SW 1271 (cell line): ENCODE data around the gene PDE6G.
A peak's percentile ranks its signal among the peaks of the same experiment; 100 is the strongest.

ENCODE experiments used
- DNase-seq, 2 experiments: peaks; one replicate each; lab custom pipeline; 2025; lab: John Stamatoyannopoulos, UW

PDE6G gene

DNA sequence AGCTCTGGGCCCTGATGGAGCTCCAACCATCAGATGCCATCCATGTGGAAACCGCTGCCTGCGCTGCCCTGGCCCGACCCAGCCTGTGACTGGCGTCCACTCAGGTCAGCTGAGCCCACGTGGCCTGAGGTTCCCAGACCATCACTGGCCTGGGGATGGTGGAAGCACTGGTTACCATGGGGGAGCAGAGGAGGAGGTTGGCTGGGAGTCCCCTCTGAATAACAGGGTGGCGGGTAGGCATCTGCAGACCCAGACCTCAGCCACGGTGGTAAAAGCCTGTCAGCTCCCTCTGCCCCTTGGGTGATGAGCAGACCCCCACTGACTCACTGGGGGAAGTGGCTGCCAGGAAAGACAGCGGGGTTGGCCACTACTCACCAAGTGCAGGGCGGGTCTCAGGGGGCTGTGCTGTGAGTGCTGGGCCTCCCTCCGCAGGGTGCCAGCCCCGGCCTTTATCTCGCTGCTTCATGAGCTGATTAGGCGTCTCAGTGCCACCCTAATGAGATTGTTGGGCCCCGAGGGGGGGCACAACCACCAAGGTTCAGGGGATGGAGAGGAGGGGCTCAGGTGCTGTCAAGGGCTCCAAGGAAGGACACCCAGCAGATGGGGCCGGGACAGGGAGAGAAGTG is at the start of gene PDE6G:
Gene PDE6G, minus strand, starts transcription at position 425 of the 626 bp plus-strand sequence. CDS start 3,237 bp downstream, outside the sequence.
- no peak for DNase-seq

GRCh38 chr17:81705518-81706231 is 49.3 kb upstream of the PDE6G start:
- no peak for DNase-seq

DNA sequence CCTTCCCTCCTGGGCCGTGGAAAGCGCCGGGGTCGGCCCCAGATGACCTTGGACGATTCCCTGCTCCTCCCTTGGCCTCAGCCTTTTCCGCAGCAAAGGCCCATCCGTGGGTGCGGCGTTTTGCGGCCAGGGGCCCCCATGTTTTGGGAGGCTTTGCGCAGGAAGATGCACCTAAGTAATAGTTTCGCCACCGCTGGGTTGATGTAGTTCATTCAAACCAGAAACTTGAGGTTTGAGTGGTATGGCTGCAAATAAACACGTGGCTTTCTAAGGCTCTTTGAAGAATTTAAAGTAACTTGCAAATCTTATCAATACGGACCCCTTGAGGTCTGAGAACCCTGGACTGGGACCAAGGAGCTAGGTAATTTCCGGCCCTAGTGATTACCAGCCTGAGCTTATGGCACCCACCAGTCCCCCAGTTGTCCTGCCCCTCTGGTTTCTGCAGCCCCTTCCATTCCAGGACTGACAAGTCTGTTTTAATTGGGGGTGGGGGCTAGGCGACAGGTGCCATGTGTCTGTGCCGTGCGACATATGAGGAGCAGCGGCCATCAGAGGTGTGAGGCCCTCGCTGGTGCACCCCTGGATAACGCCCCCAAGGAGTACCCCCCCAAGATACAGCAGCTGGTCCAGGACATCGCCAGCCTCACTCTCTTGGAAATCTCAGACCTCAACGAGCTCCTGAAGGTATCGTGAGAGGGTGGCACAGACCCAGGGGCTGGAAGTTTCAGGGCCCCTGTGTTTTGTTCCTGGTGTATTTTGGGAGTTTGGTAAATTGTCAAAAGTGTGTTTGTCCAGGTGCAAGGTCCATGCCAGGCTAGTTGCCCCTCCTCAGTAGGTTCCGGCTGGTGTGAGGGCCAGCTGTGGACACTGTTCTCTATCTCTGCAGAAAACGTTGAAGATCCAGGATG is 47.7 kb upstream of the PDE6G start:
- DNase-seq, result no peak

DNA sequence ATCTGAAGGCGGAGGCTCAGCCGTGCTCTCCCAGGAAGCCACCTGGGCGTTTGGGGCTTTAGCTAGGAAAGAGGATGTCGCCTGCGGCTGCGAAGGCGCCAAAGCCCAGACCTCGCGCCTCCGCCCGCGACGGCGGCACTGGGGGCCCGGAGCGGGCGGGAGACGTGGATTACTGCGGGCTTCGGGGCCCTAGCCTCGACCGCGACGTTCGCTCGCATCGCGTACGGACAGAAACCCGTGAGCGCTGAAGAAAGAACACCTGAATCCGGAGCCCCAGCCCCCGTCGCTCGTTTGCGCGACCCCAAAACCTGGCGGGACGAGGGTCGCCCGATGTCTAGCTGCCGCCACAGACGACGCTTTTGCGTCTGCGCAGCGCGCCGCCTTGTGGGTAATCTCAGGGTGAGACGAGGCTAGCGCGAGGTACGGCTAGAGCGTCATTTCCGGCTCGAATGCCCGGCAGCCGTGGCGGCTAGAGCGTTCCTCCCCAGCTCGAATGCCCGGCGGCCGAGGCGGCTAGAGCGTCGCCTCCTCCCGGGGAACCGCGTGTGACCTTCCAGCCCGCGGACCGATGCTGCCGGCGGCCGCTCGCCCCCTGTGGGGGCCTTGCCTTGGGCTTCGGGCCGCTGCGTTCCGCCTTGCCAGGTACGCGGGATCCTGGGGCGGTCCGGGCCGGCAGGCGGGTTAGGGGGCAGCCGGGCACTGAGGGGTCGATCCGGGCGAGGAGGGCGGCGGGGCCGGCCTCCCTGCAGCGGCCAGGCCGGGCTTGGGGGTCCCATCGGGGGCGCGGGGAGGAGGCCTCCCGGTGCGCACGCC is 46.8 kb upstream of the PDE6G start, which contains the start of gene MRPL12:
Gene MRPL12, plus strand, starts transcription at position 434 of the 813 bp plus-strand sequence. Its CDS starts 135 bp downstream, at position 569.
- DNase-seq, result peak; percentile 77 to 80

DNA sequence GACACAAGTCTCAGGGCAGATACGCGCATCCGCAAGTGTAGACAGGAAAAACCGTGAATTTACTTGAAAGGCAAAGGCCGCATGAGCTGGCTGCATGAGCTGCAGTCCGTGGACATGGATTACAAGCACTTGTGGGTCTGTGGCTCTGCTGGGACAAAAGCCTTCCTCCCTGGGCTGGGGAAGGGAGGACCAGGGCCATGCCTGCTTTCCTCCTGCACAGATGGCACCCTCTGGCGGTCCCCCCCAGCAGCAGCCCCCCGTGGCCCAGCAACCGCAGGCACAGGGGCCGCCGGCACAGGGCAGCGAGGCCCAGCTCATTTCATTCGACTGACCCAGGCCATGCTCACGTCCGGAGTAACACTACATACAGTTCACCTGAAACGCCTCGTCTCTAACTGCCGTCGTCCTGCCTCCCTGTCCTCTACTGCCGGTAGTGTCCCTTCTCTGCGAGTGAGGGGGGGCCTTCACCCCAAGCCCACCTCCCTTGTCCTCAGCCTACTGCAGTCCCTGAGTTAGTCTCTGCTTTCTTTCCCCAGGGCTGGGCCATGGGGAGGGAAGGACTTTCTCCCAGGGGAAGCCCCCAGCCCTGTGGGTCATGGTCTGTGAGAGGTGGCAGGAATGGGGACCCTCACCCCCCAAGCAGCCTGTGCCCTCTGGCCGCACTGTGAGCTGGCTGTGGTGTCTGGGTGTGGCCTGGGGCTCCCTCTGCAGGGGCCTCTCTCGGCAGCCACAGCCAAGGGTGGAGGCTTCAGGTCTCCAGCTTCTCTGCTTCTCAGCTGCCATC is 45.1 kb upstream of the PDE6G start:
- DNase-seq, result no peak

- DNase-seq, result no peak
Measured at GRCh38 chr17:81700353-81701287, 44.3 kb upstream of the PDE6G start.

GRCh38 chr17:81697261-81698044 is 41.1 kb upstream of the PDE6G start:
- no peak for DNase-seq

DNA sequence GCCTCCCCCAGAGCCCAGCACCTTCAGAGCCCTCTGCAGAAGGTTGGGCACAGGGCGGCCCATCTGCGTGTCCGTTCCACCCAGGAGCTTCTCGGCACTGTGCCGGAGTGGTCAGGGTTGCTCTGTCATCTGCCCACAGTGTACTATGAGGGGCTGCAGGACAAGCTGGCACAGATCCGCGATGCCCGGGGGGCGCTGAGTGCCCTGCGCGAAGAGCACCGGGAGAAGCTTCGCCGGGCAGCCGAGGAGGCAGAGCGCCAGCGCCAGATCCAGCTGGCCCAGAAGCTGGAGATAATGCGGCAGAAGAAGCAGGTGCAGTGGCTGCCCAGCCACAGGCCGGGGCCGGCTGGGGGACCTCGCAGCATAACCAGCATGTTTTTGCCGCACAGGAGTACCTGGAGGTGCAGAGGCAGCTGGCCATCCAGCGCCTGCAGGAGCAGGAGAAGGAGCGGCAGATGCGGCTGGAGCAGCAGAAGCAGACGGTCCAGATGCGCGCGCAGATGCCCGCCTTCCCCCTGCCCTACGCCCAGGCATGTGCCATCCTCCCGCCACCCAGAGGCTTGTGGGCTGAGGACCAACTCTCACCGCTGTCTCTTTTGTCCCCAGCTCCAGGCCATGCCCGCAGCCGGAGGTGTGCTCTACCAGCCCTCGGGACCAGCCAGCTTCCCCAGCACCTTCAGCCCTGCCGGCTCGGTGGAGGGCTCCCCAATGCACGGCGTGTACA is 40.0 kb upstream of the PDE6G start:
- DNase-seq, result no peak

DNA sequence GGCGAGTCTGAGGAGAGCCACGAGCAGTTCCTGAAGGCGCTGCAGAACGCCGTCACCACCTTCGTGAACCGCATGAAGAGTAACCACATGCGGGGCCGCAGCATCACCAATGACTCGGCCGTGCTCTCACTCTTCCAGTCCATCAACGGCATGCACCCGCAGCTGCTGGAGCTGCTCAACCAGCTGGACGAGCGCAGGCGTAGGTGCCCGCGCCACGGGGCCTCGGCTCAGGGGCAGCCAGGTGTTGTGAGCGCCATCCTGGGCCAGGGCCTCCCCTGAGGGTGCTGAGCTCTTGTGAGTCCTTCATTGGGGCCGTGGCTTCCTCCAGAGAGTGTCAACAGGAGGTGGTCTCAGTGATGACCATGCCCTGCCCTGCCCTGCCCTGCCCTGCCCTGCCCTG is 39.5 kb upstream of the PDE6G start:
- DNase-seq, result no peak

DNA sequence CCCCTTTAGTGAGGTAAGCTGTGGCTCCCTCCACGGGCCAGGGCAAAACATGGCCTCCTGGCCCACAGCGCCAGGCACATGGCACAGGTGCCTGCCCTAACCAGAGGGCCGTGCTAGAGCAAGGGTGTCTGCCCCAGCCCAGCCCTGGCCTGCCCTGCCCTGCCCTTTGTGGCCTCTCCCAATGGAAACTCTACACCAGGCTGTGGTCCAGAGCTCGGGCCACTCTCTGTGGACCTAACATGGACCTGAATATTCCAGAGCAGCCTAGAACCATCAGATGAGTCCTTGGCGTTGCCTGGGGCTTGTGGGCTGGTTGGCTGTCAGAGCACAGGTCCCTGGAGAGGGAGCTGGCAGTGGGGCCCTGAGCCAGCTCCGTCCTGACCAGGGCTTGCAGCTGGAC is 38.9 kb upstream of the PDE6G start:
- DNase-seq, result no peak

- no peak for DNase-seq
Measured at GRCh38 chr17:81694810-81695209, 38.5 kb upstream of the PDE6G start.

GRCh38 chr17:81693509-81694210 is 37.3 kb upstream of the PDE6G start:
- DNase-seq, result no peak

GRCh38 chr17:81691608-81692007 is 35.3 kb upstream of the PDE6G start:
- DNase-seq, result no peak

GRCh38 chr17:81691196-81691595 is 34.9 kb upstream of the PDE6G start:
- DNase-seq, result no peak

DNA sequence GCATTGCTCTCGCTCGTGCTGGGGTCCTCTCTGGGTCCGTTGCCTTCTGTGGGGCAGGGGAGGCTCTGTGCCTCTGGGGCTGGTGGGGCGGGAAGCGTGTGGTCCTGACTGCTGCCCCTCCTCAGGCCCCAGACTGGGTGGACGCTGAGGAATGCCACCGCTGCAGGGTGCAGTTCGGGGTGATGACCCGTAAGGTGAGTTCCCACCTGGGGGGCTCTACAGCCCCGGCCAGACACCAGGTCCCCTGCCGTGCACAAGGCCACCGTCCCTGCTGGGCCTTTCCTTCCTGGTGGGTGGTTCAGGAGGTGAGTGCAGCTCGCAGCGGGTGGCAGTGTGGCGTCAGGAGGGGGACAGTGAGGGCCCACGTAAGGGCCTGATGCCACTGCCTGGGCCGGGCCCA is 34.2 kb upstream of the PDE6G start:
- DNase-seq, result no peak

DNA sequence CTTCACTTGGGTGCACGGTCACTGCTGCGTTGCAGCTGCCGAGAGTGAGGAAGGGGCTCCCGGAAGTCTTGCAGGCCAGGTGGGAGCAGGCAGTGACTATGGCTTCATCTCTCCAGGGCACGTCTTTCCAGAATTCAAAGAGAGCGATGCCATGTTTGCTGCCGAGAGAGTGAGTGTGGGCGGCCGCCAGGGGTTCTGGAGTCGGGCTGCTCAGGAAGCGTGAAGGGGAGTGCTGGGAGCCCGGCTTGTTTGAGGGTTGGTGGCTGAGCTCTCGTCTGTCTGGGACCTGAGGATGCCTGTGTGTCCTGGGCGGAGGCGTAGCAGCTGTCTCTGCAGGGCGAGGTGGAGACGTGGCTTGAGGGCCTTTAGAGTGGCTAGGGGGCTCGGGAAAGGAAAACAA is 33.7 kb upstream of the PDE6G start:
- no peak for DNase-seq

- DNase-seq, result no peak
Measured at GRCh38 chr17:81688616-81689015, 32.3 kb upstream of the PDE6G start.
